Fibroblast of lung (primary cell): ENCODE measurements around the gene SIK3.

Experiments
- CTCF ChIP-seq, 2 donors: IDR thresholded peaks in 1 of 2; conservative IDR thresholded peaks in 1 of 2; 1 replicate in 1 of 2; 2 replicates in 1 of 2; pipeline ENCODE4 v1.5.1; 2011 to 2012; ENCODE audit warnings: low read length in 2 of 2, control low read depth in 1 of 2, inconsistent platforms in 1 of 2, low read depth in 1 of 2, mild to moderate bottlenecking in 1 of 2
- EZH2 ChIP-seq: IDR thresholded peaks from 2 replicates; pipeline ENCODE4 v1.5.1; 2012; ENCODE audit warnings: low read length, control low read depth, mild to moderate bottlenecking; ENCODE audit errors: missing control alignments

- TF ChIP-seq CTCF (conservative IDR thresholded peaks at IDR 0.05 in 1 of 2, IDR thresholded peaks at IDR 0.05 in 1 of 2; ENCODE audit: low read depth in 1 of 2, low read length in 2 of 2): no peak
- no peak for TF ChIP-seq EZH2
These were observed 1.5 kb upstream of the SIK3 start for GRCh38 chr11:117099696-117100095.
